GM12892 (cell line): ENCODE results near the gene PAQR6.
"Not testable (repeated sequence)": the region's sequence is repeated elsewhere in the genome, so short reads cannot be mapped to it uniquely, and the experiment has no call there.

Experiments used
- POLR2A ChIP-seq: IDR thresholded peaks from 2 replicates; pipeline ENCODE4 v1.6.1; 2011; ENCODE audit warnings: low read depth, low read length, control low read depth
- POLR2AphosphoS5 ChIP-seq: IDR thresholded peaks from 2 replicates; pipeline ENCODE4 v1.6.1; 2011; ENCODE audit warnings: low read depth, low read length, control low read depth

DNA sequence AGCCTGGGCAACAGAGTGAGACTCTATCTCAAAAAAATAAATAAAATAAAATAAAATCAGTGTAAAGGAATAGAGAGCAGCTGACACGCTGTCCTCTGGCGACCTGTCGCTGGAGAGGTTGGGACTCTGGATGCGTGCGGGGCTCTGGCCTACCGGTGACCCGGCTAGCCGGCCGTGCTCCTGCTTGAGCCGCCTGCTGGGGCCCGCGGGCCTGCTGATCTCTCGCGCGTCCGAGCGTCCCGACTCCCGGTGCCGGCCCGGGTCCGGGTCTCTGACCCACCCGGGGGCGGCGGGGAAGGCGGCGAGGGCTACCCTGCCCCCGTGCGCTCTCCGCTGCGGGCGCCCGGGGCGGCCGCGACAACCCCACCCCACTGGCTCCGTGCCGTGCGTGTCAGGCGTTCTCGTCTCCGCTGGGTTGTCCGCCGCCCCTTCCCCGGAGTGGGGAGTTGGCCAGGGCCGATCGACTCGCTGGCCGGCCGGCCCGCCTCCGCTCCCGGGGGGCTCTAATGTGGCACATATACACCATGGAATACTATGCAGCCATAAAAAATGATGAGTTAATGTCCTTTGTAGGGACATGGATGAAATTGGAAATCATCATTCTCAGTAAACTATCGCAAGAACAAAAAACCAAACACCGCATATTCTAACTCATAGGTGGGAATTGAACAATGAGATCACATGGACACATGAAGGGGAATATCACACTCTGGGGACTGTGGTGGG lies 31.3 kb downstream of the PAQR6 start:
- TF ChIP-seq POLR2A, POLR2AphosphoS5: not testable (repeated sequence)
